HEK293 (cell line): ENCODE results near the gene ALKBH2.

Experiments
- CTCF ChIA-PET: fragments of 350-600 bp; formaldehyde crosslinking; extraction: SDS; loops from one replicate; lab custom pipeline; 2021; ENCODE audit warnings: antibody characterized with exemption; lab: Yijun Ruan, JAX
- POLR2A ChIA-PET: fragments of 300-600 bp; formaldehyde crosslinking; extraction: SDS; loops from one replicate; lab custom pipeline; 2020; ENCODE audit warnings: antibody characterized with exemption, inconsistent platforms; lab: Yijun Ruan, JAX
- H3K27ac ChIP-seq: fragments of 200-500 bp; sonication (Bioruptor generic); 2 replicates; pipeline ENCODE4 v1.5.1; 2014; ENCODE audit warnings: low read depth, low read length, control low read depth, inconsistent platforms; ENCODE audit errors: extremely low read depth
- H3K36me3 ChIP-seq, 2 experiments: fragments of 200-500 bp in 1 of 2; sonication (Bioruptor generic) in 1 of 2; 1 replicate in 1 of 2; 2 replicates in 1 of 2; pipeline ENCODE4 v1.5.1; 2014 to 2017; ENCODE audit warnings: inconsistent platforms in 2 of 2, low read length in 2 of 2; ENCODE audit not compliant: control insufficient read depth in 2 of 2, insufficient read depth in 1 of 2
- H3K4me1 ChIP-seq: fragments of 200-500 bp; sonication (Bioruptor generic); 2 replicates; pipeline ENCODE4 v1.5.1; 2014; ENCODE audit warnings: mild to moderate bottlenecking, low read length, inconsistent platforms; ENCODE audit not compliant: control insufficient read depth, insufficient read depth
- H3K4me3 ChIP-seq: 2 replicates; pipeline ENCODE4 v1.5.1; 2011; ENCODE audit warnings: low read depth, mild to moderate bottlenecking, control low read depth, low read length, moderate library complexity
- H3K9me3 ChIP-seq: fragments of 200-500 bp; sonication (Bioruptor generic); 2 replicates; pipeline ENCODE4 v1.5.1; 2014; ENCODE audit warnings: low read depth, low read length, inconsistent platforms; ENCODE audit not compliant: control insufficient read depth, insufficient read depth
- ATF2 ChIP-seq: fragments of 450-650 bp; formaldehyde crosslinking; IDR thresholded peaks from 2 replicates; pipeline ENCODE4 v1.5.1; 2016; ENCODE audit warnings: missing biosample characterization, missing genetic modification characterization, low read depth
- BCL11A ChIP-seq: fragments of 450-650 bp; formaldehyde crosslinking; IDR thresholded peaks from 2 replicates; pipeline ENCODE4 v1.5.1; 2016; ENCODE audit warnings: low read depth, missing biosample characterization, missing genetic modification characterization
- EGR2 ChIP-seq: fragments of 450-650 bp; formaldehyde crosslinking; IDR thresholded peaks from 2 replicates; pipeline ENCODE4 v1.5.1; 2016; ENCODE audit warnings: low read depth, missing biosample characterization, missing genetic modification characterization
- FEZF1 ChIP-seq: fragments of 450-650 bp; formaldehyde crosslinking; IDR thresholded peaks from 2 replicates; pipeline ENCODE4 v1.5.1; 2016; ENCODE audit warnings: missing biosample characterization, missing genetic modification characterization
- HOXC10 ChIP-seq: sonication (generic); formaldehyde crosslinking; IDR thresholded peaks from 2 replicates; pipeline ENCODE4 v1.8.1; 2023; ENCODE audit warnings: mild to moderate bottlenecking, missing genetic modification reagents
- KLF1 ChIP-seq: fragments of 450-650 bp; formaldehyde crosslinking; IDR thresholded peaks from 2 replicates; pipeline ENCODE4 v1.5.1; 2016; ENCODE audit warnings: missing biosample characterization, missing genetic modification characterization
- KLF16 ChIP-seq: fragments of 450-650 bp; formaldehyde crosslinking; IDR thresholded peaks from 2 replicates; pipeline ENCODE4 v1.5.1; 2017; ENCODE audit warnings: missing biosample characterization, missing genetic modification characterization
- MZF1 ChIP-seq: fragments of 450-650 bp; formaldehyde crosslinking; IDR thresholded peaks from 2 replicates; pipeline ENCODE4 v1.5.1; 2017; ENCODE audit warnings: missing biosample characterization, missing genetic modification characterization, borderline replicate concordance
- OVOL3 ChIP-seq: fragments of 450-650 bp; formaldehyde crosslinking; IDR thresholded peaks from 2 replicates; pipeline ENCODE4 v1.5.1; 2016; ENCODE audit warnings: missing biosample characterization, missing genetic modification characterization
- PATZ1 ChIP-seq: fragments of 450-650 bp; formaldehyde crosslinking; IDR thresholded peaks from 2 replicates; pipeline ENCODE4 v1.5.1; 2016; ENCODE audit warnings: missing biosample characterization, missing genetic modification characterization
- YY1 ChIP-seq: fragments of 450-650 bp; formaldehyde crosslinking; IDR thresholded peaks from 2 replicates; pipeline ENCODE4 v1.5.1; 2018; ENCODE audit warnings: missing biosample characterization, missing genetic modification characterization
- ZBTB26 ChIP-seq: fragments of 450-650 bp; formaldehyde crosslinking; optimal IDR thresholded peaks from 2 replicates; pipeline ENCODE3; 2016; ENCODE audit warnings: missing biosample characterization, mild to moderate bottlenecking, missing genetic modification characterization
- ZNF138 ChIP-seq: fragments of 450-650 bp; formaldehyde crosslinking; IDR thresholded peaks from 2 replicates; pipeline ENCODE4 v1.5.1; 2016; ENCODE audit warnings: missing biosample characterization, missing genetic modification characterization, borderline replicate concordance
- ZNF184 ChIP-seq: fragments of 450-650 bp; IDR thresholded peaks from 2 replicates; pipeline ENCODE4 v1.5.1; 2018; ENCODE audit warnings: missing biosample characterization, mild to moderate bottlenecking, missing genetic modification characterization
- ZNF211 ChIP-seq: fragments of 450-650 bp; formaldehyde crosslinking; IDR thresholded peaks from 2 replicates; pipeline ENCODE4 v1.5.1; 2016; ENCODE audit warnings: low read depth, missing biosample characterization, missing genetic modification characterization
- ZNF248 ChIP-seq: fragments of 450-650 bp; formaldehyde crosslinking; IDR thresholded peaks from 2 replicates; pipeline ENCODE4 v1.5.1; 2017; ENCODE audit warnings: missing biosample characterization, missing genetic modification characterization
- ZNF280C ChIP-seq: fragments of 450-650 bp; formaldehyde crosslinking; IDR thresholded peaks from 2 replicates; pipeline ENCODE4 v1.5.1; 2016; ENCODE audit warnings: missing biosample characterization, missing genetic modification characterization
- ZNF311 ChIP-seq: fragments of 450-650 bp; formaldehyde crosslinking; IDR thresholded peaks from 2 replicates; pipeline ENCODE4 v1.5.1; 2017; ENCODE audit warnings: missing biosample characterization, missing genetic modification characterization, borderline replicate concordance
- ZNF362 ChIP-seq: fragments of 450-650 bp; formaldehyde crosslinking; IDR thresholded peaks from 2 replicates; pipeline ENCODE4 v1.5.1; 2016; ENCODE audit warnings: missing biosample characterization, missing genetic modification characterization
- ZNF514 ChIP-seq: fragments of 450-650 bp; formaldehyde crosslinking; IDR thresholded peaks from 2 replicates; pipeline ENCODE4 v1.5.1; 2016; ENCODE audit warnings: missing biosample characterization, missing genetic modification characterization
- ZNF560 ChIP-seq: fragments of 450-650 bp; formaldehyde crosslinking; IDR thresholded peaks from 2 replicates; pipeline ENCODE4 v1.5.1; 2017; ENCODE audit warnings: missing biosample characterization, missing genetic modification characterization, borderline replicate concordance
- ZNF596 ChIP-seq: fragments of 450-650 bp; IDR thresholded peaks from 2 replicates; pipeline ENCODE4 v1.5.0; 2018; ENCODE audit warnings: missing biosample characterization, mild to moderate bottlenecking, missing genetic modification characterization, moderate library complexity
- ZNF600 ChIP-seq: fragments of 450-650 bp; formaldehyde crosslinking; IDR thresholded peaks from 2 replicates; pipeline ENCODE4 v1.5.1; 2016; ENCODE audit warnings: missing biosample characterization, missing genetic modification characterization
- ZNF623 ChIP-seq: fragments of 450-650 bp; formaldehyde crosslinking; IDR thresholded peaks from 2 replicates; pipeline ENCODE4 v1.5.1; 2016; ENCODE audit warnings: missing biosample characterization, missing genetic modification characterization
- ZNF658 ChIP-seq: fragments of 450-650 bp; formaldehyde crosslinking; IDR thresholded peaks from 2 replicates; pipeline ENCODE4; 2016; ENCODE audit warnings: missing biosample characterization, missing genetic modification characterization
- ZNF701 ChIP-seq: fragments of 450-650 bp; formaldehyde crosslinking; IDR thresholded peaks from 2 replicates; pipeline ENCODE4 v1.5.1; 2016; ENCODE audit warnings: missing biosample characterization, missing genetic modification characterization
- ZSCAN23 ChIP-seq: fragments of 450-650 bp; formaldehyde crosslinking; IDR thresholded peaks from 2 replicates; pipeline ENCODE4 v1.5.1; 2016; ENCODE audit warnings: missing biosample characterization, missing genetic modification characterization
- ZSCAN4 ChIP-seq: fragments of 450-650 bp; formaldehyde crosslinking; IDR thresholded peaks from 2 replicates; pipeline ENCODE4 v1.5.1; 2017; ENCODE audit warnings: missing biosample characterization, missing genetic modification characterization

The ALKBH2 gene

GRCh38 chr12:109052414-109053323 lies 40.6 kb downstream of the ALKBH2 start, which contains the start of gene USP30 (continued):
- TF ChIP-seq ZSCAN4 (tag by site-specific recombination) = peak; percentile 53; the same call in 1 of the 2 replicates
- TF ChIP-seq ZBTB26 (tag by site-specific recombination) = peak; percentile 35
- peak; percentile 69 for TF ChIP-seq KLF1 (tag by site-specific recombination)
- TF ChIP-seq YY1 (tag by site-specific recombination) = peak; percentile 91
- peak; percentile 99 for TF ChIP-seq KLF16
- TF ChIP-seq ZNF560 (tag by site-specific recombination) = no peak
- 0 out of 2 replicates have a peak, but pooled peaks have one; percentile 69 for TF ChIP-seq ZNF701 (tag by site-specific recombination)
- TF ChIP-seq MZF1 (tag by site-specific recombination) = no peak
- no peak for TF ChIP-seq BCL11A (tag by site-specific recombination)
- no peak for TF ChIP-seq ATF2 (tag by site-specific recombination)
- no peak for TF ChIP-seq ZNF248
- peak; percentile 54; the same call in 1 of the 2 replicates for TF ChIP-seq ZNF596
- no peak for TF ChIP-seq OVOL3 (tag by site-specific recombination)
- TF ChIP-seq ZNF658 (tag by site-specific recombination) = no peak
- peak; percentile 53 for TF ChIP-seq ZNF600 (tag by site-specific recombination)
- TF ChIP-seq ZNF623 (tag by site-specific recombination) = peak; percentile 46
- TF ChIP-seq, all 188 proteins: peak for 113

GRCh38 chr12:109052097-109052413 lies 41.2 kb downstream of the ALKBH2 start:
- CTCF ChIA-PET = interaction anchor here (0.7 to 1.2 kb wide), 4 partner anchors 10 to 335 kb away, joined by 3 to 5 read pairs (median 3); no protein-coding TSS in a partner anchor
- Histone ChIP-seq H3K9me3 (no peaks in the 10 kb centered on the region), H3K36me3 (peaks cover 2 to 18% of the 10 kb centered on the region in 2 experiments), H3K4me1 (peaks cover 3% of the 10 kb centered on the region; the same call in 1 of the 2 replicates), H3K4me3 (peak overlapping the region; percentile 97), H3K27ac (no peak overlapping the region)
- POLR2A ChIA-PET = interaction anchor here (0.9 to 1.4 kb wide), 2 partner anchors 18 to 97 kb away, joined by 3 read pairs; no protein-coding TSS in a partner anchor
- TF ChIP-seq ZNF211 (tag by site-specific recombination) (no peak), ZNF184 (tag by site-specific recombination) (no peak), EGR2 (tag by site-specific recombination) (no peak), ZNF280C (tag by site-specific recombination) (no peak), PATZ1 (tag by site-specific recombination) (no peak), ZSCAN23 (no peak), HOXC10 (no peak), ZNF138 (no peak), FEZF1 (tag by site-specific recombination) (no peak), ZNF514 (tag by site-specific recombination) (no peak), OVOL3 (tag by site-specific recombination) (no peak), ZNF311 (tag by site-specific recombination) (no peak), ZNF362 (tag by site-specific recombination) (no peak)
